Measurements from ENCODE around the gene MAPKAPK2.

DNA sequence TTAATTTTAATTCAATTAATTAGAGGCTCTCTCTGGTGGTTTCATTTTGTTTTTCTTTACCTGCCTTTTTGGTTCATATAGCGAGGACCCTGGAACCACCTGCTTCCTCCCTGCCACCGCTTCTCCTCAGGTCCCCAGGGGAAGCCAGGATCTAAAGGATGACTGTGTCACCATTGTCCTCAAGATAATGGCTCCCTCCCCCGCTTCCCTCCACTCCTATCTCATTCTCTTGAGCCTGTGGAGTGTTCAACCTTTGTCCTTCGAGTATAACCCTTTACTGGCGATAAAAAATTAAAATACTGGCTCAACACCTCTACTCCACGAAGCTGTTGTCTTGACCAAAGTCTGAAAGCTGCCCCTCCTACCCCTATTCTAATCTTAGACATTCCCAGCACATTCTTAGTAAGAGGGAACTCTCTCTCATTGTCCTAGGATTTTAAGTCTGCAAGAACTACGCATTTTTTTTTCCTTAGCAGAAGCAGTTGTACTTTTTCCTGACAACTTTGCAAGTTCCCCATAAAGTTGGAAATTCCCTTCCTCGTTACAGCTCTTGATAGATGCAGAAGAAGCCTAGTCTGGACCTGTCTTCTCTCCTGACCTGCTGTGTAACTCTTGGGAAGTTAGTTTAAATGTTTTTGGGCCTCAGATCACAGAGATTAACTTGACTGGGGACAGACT, 12.6 kb upstream of the MAPKAPK2 start:
- TF ChIP-seq, protein P1, sequence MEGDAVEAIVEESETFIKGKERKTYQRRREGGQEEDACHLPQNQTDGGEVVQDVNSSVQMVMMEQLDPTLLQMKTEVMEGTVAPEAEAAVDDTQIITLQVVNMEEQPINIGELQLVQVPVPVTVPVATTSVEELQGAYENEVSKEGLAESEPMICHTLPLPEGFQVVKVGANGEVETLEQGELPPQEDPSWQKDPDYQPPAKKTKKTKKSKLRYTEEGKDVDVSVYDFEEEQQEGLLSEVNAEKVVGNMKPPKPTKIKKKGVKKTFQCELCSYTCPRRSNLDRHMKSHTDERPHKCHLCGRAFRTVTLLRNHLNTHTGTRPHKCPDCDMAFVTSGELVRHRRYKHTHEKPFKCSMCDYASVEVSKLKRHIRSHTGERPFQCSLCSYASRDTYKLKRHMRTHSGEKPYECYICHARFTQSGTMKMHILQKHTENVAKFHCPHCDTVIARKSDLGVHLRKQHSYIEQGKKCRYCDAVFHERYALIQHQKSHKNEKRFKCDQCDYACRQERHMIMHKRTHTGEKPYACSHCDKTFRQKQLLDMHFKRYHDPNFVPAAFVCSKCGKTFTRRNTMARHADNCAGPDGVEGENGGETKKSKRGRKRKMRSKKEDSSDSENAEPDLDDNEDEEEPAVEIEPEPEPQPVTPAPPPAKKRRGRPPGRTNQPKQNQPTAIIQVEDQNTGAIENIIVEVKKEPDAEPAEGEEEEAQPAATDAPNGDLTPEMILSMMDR (IDR thresholded peaks at IDR 0.05): no peak
- TF ChIP-seq POLR2AphosphoS5 (IDR thresholded peaks at IDR 0.05): no peak
